Measurements from ENCODE around the gene BNIP3. TPM values are rescaled to one million over a fixed set of nuclear protein-coding genes. Genes with fewer than 3 reads are reported as not detected.

Gene BNIP3
- total and polyA plus RNA-seq, 2 of the 8 experiments (the other 6 are each of a cell fraction or from before 2014, with no cell fraction given): 25.8 to 58.9 TPM

- Histone ChIP-seq H3K18ac (ENCODE audit: extremely low read depth, low read length) (no peak overlapping the region), H3K4ac (replicated peaks; ENCODE audit: insufficient read length, low read depth, low read length) (no peak overlapping the region), H2AFZ (ENCODE audit: low read length) (no peak overlapping the region), H2BK20ac (ENCODE audit: low read length) (no peak overlapping the region), H3K14ac (ENCODE audit: insufficient read length) (no peak overlapping the region), H3K27ac (ENCODE audit: low read depth, low read length) (no peak overlapping the region), H3K79me2 (ENCODE audit: control insufficient read depth in 1 of 2, insufficient read depth in 2 of 2, low read length in 2 of 2) (no peaks in the 10 kb centered on the region), H3K23me2 (ENCODE audit: low read depth, low read length) (no peaks in the 10 kb centered on the region), H3K27me3 (replicated peaks in 1 of 4; ENCODE audit: control insufficient read depth in 3 of 4, extremely low read depth in 1 of 4, insufficient read depth in 3 of 4, low read length in 3 of 4) (peaks cover 0 to 9% (median 1%) of the 10 kb centered on the region in 4 experiments; a peak in 3 of 7 replicates), H4K8ac (ENCODE audit: extremely low read depth, insufficient read depth, low read length) (no peak overlapping the region), H2BK12ac (ENCODE audit: low read depth, low read length) (no peak overlapping the region), H3K36me3 (ENCODE audit: control insufficient read depth in 2 of 4, insufficient read depth in 4 of 4, low read length in 3 of 4) (no peaks in the 10 kb centered on the region), H2BK15ac (ENCODE audit: low read length) (no peak overlapping the region), H4K91ac (replicated peaks; ENCODE audit: insufficient read length, low read length) (no peak overlapping the region), H3K4me3 (ENCODE audit: extremely low read depth in 1 of 4, insufficient read depth in 2 of 4, low read depth in 3 of 4, low read length in 4 of 4) (no peak overlapping the region), H2BK120ac (replicated peaks; ENCODE audit: low read depth, low read length) (no peak overlapping the region), H3K79me1 (ENCODE audit: low read depth, low read length) (no peaks in the 10 kb centered on the region), H3K9ac (replicated peaks in 1 of 4; ENCODE audit: extremely low read depth in 1 of 4, low read depth in 3 of 4, low read length in 3 of 4) (no peak overlapping the region), H2BK5ac (ENCODE audit: low read depth, low read length) (no peak overlapping the region), H3K4me2 (ENCODE audit: insufficient read depth in 1 of 2, low read depth in 2 of 2, low read length in 2 of 2) (no peak overlapping the region), H3K23ac (ENCODE audit: insufficient read length) (no peak overlapping the region), H3K4me1 (replicated peaks in 1 of 4; ENCODE audit: control insufficient read depth in 3 of 4, insufficient read depth in 4 of 4, low read length in 3 of 4) (peaks cover 2 to 8% (median 3%) of the 10 kb centered on the region in 4 experiments; a peak in 5 of 7 replicates), H4K20me1 (replicated peaks in 1 of 2; ENCODE audit: control insufficient read depth in 1 of 2, insufficient read depth in 2 of 2, low read length in 2 of 2) (no peaks in the 10 kb centered on the region), H3K9me3 (ENCODE audit: insufficient read depth in 2 of 2, low read depth in 1 of 2, low read length in 1 of 2) (no peaks in the 10 kb centered on the region), H4K5ac (ENCODE audit: insufficient read length, low read depth, low read length) (no peak overlapping the region), H3K56ac (replicated peaks; ENCODE audit: insufficient read length, low read depth, low read length) (no peak overlapping the region), H2AK5ac (ENCODE audit: low read depth, low read length) (0 out of 2 replicates have a peak overlapping the region, but pooled peaks have one; percentile 69)
- TF ChIP-seq CBX8 (IDR thresholded peaks at IDR 0.05; ENCODE audit: borderline replicate concordance, low read depth, low read length) (no peak), KDM1A (IDR thresholded peaks at IDR 0.05; ENCODE audit: borderline replicate concordance, low read length) (0 out of 2 replicates have a peak, but pooled peaks have one; percentile 14)
- DNase-seq (ENCODE audit: low read depth in 1 of 2, low spot score in 2 of 2) (no peak), FAIRE-seq (no peak)
- ChIA-PET POLR2A (ENCODE audit: partially characterized antibody) (no interaction called here), CTCF (ENCODE audit: partially characterized antibody) (no interaction called here)
- 84% methylated on average over 3 of the region's 3 CpGs; no CpG with 5 or more reads in 1 of the 2 experiments for WGBS, 2 experiments (ENCODE audit: extremely low coverage in 1 of 2, insufficient coverage in 1 of 2, insufficient read length in 1 of 2, insufficient replicate concordance in 2 of 2, low coverage in 1 of 2, low lambda C conversion rate in 2 of 2, missing lambda C conversion rate in 1 of 2)
These were observed 45.8 kb upstream of the BNIP3 start for GRCh38 chr10:132027423-132027983.
